Prostate gland (tissue), 2 donors: ENCODE results near the gene ZNF503. TPM values are rescaled to one million over a fixed set of nuclear protein-coding genes. Genes with fewer than 3 reads are reported as not detected.

ENCODE experiments used
- DNase-seq: peaks from one replicate; pipeline ENCODE4 v3.0.0-alpha.2; 2019; ENCODE audit warnings: low spot score
- H3K27ac ChIP-seq, 2 donors: fragments of 200-600 bp; sonication (generic); 2 replicates each; pipeline ENCODE4 v1.5.1; 2017 to 2019
- H3K27me3 ChIP-seq: fragments of 200-600 bp; sonication (generic); replicated peaks from 2 replicates; pipeline ENCODE4 v1.5.1; 2019; ENCODE audit not compliant: insufficient read depth
- H3K36me3 ChIP-seq, 2 donors: fragments of 200-600 bp; sonication (generic); 1 replicate in 1 of 2; 2 replicates in 1 of 2; pipeline versions ENCODE4 v1.5.1 to v1.8.1; 2017 to 2019
- H3K4me1 ChIP-seq: fragments of 200-600 bp; sonication (generic); replicated peaks from 2 replicates; pipeline ENCODE4 v1.5.1; 2019
- H3K4me3 ChIP-seq, 2 donors: fragments of 200-600 bp; sonication (generic); 2 replicates each; pipeline ENCODE4 v1.5.1; 2017 to 2019
- H3K9me3 ChIP-seq: fragments of 200-600 bp; sonication (generic); 2 replicates; pipeline ENCODE4 v1.5.1; 2017
- CTCF ChIP-seq, 4 experiments: fragments of 200-600 bp in 2 of 4; fragments of 450-650 bp in 2 of 4; sonication (generic) in 2 of 4; IDR thresholded peaks; 1 replicate in 3 of 4; 2 replicates in 1 of 4; pipeline ENCODE4 v1.5.1; 2016 to 2019; ENCODE audit warnings: antibody characterized with exemption in 4 of 4, mild to moderate bottlenecking in 2 of 4, moderate library complexity in 2 of 4
- POLR2A ChIP-seq: fragments of 450-650 bp; IDR thresholded peaks from one replicate; pipeline ENCODE4 v1.6.1; 2016; ENCODE audit warnings: antibody characterized with exemption, mild to moderate bottlenecking
- POLR2AphosphoS5 ChIP-seq: sonication (generic); formaldehyde crosslinking; IDR thresholded peaks from one replicate; pipeline ENCODE4 v1.6.1; 2017; ENCODE audit warnings: antibody characterized with exemption
- WGBS: methylation state at CpG from one replicate; pipeline ENCODE4 v1.1.5; 2018; 5-methylcytosine and 5-hydroxymethylcytosine counted together
- intact Hi-C: fragments of 100-400 bp; cut with DNase I; formaldehyde crosslinking; loops from one replicate; pipeline ENCODE4 v1.14.2; 2022
- total RNA-seq, 2 donors: library from RNA; depleted of rRNA; stranded (reverse); fragments of >200 nt; gene quantifications; one replicate each; pipeline ENCODE4 v1.1.0, GENCODE V29; 2016

The ZNF503 gene
- total RNA-seq, 2 donors from 2014 or later, result 23.9 to 33.7 TPM

DNA sequence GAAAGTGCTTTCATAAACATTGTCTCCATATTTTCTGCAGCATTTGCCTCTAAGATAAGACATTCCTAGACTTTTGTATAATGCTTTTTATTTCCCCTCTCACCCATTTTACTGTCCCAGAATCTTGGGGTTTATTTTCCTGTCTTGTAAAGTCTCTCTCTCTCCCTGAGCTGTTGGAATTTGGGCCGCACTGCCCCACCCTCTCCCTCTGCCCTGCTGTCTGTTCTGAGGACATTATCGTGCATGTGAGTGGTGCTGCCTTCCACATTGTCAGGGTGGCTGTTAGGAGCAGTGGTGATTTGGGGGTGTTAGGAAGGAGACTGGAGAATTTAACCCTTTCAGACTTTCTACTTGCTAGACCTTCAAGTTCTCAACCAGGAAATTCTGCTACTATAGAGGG is 46.6 kb upstream of the ZNF503 start:
- H3K27ac ChIP-seq, result no peak overlapping the region
- TF ChIP-seq CTCF (IDR thresholded peaks at IDR 0.05) (no peak), POLR2A (no peak), POLR2AphosphoS5 (no peak)
- H3K4me1 ChIP-seq, result no peaks in the 10 kb centered on the region
- no peak overlapping the region for H3K4me3 ChIP-seq
- WGBS, result 26% methylated on average over 2 of the region's 2 CpGs
- H3K9me3 ChIP-seq, result no peaks in the 10 kb centered on the region
- no peak for DNase-seq
- no peaks in the 10 kb centered on the region for H3K36me3 ChIP-seq
- intact Hi-C loops, result no loop called here
- no peaks in the 10 kb centered on the region for H3K27me3 ChIP-seq

DNA sequence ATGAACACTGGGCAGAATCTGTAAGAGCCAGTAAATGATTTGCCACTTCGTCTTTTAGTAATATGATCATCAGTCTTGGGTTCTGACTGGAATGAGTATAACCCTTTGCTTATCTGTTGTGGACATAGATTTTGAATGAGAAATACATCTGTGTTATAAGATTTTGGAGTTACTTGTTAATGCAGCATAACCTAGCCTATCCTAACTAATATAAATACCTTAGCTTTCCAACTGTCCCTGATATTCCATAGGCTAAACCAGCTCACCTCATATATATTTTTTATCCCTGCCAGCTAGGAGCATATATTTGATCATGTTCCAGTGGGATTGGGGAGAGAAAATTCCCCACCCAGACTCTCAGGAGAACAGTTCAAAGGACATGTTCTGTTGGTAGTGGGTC is 44.9 kb upstream of the ZNF503 start:
- Histone ChIP-seq H3K4me1 (no peaks in the 10 kb centered on the region), H3K27me3 (no peaks in the 10 kb centered on the region), H3K4me3 (no peak overlapping the region), H3K36me3 (no peaks in the 10 kb centered on the region), H3K9me3 (no peaks in the 10 kb centered on the region), H3K27ac (no peak overlapping the region)
- TF ChIP-seq CTCF (IDR thresholded peaks at IDR 0.05) (no peak), POLR2A (no peak), POLR2AphosphoS5 (no peak)
- WGBS, result 100% methylated on average over 1 of the region's 1 CpG
- no peak for DNase-seq
- intact Hi-C loops, result no loop called here

DNA sequence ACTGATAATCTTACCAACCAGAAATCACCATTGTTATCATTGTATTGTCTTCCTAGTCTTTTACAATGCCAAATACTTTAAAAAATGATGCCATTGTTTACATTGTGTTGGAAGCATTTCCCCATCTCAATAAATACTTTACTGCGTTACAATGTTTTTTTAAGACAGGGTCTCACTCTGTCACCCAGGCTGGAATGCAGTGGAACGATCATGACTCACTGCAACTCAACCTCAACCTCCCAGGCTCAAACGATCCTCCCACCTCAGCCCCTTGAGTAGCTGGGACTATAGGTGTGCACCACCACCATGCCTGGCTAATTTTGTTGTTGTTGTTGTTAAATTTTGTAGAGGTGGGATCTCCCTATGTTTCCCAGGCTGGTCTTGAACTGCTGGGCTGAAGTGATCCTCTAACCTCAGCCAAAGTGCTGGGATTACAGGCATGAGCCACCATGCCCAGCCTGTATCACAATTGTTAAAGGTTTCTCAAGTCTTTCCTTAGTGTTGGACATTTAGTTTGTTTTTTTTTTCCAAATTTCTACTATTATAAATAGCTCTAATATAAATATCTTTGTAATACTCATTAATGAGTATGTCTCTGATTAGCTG is 43.3 kb upstream of the ZNF503 start:
- Histone ChIP-seq H3K4me1 (no peaks in the 10 kb centered on the region), H3K9me3 (no peaks in the 10 kb centered on the region), H3K36me3 (no peaks in the 10 kb centered on the region), H3K27me3 (no peaks in the 10 kb centered on the region), H3K4me3 (no peak overlapping the region), H3K27ac (no peak overlapping the region)
- DNase-seq, result no peak
- intact Hi-C loops, result no loop called here
- no peak for TF ChIP-seq POLR2A
- no peak for TF ChIP-seq CTCF (IDR thresholded peaks at IDR 0.05)
- TF ChIP-seq POLR2AphosphoS5, result no peak
- 46% methylated on average over 3 of the region's 3 CpGs for whole genome bisulfite sequencing

DNA sequence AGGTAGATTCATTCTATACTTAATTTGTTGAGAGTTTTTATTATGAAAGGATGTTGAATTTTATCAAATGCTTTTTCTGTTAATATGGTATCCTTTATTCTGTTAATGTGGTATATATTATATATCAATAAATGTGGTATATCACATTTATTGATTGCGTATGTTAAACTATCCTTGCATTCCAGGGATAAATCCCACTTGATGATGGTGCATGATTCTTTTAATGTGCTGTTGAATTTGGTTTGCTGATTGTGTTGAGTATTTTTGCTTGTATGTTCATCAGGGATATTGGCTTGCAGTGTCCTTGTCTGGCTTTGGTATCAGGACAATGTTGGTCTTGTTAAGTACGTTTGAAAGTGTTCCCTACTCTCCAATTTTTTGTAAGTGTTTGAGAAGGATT is 41.8 kb upstream of the ZNF503 start:
- DNase-seq, result no peak
- no peak overlapping the region for H3K4me3 ChIP-seq
- H3K9me3 ChIP-seq, result no peaks in the 10 kb centered on the region
- H3K4me1 ChIP-seq, result no peaks in the 10 kb centered on the region
- intact Hi-C loops, result no loop called here
- no peaks in the 10 kb centered on the region for H3K36me3 ChIP-seq
- H3K27ac ChIP-seq, result no peak overlapping the region
- no peaks in the 10 kb centered on the region for H3K27me3 ChIP-seq
- TF ChIP-seq POLR2A (no peak), CTCF (IDR thresholded peaks at IDR 0.05) (no peak), POLR2AphosphoS5 (no peak)
- 95% methylated on average over 2 of the region's 2 CpGs for WGBS

- DNase-seq, result no peak
- Histone ChIP-seq H3K27ac (no peak overlapping the region), H3K27me3 (no peaks in the 10 kb centered on the region), H3K4me1 (no peaks in the 10 kb centered on the region), H3K4me3 (no peak overlapping the region), H3K9me3 (no peaks in the 10 kb centered on the region), H3K36me3 (no peaks in the 10 kb centered on the region)
- no peak for TF ChIP-seq POLR2AphosphoS5
- TF ChIP-seq CTCF (IDR thresholded peaks at IDR 0.05), result no peak
- TF ChIP-seq POLR2A, result no peak
- intact Hi-C loops, result no loop called here
These were observed 40.1 kb upstream of the ZNF503 start for GRCh38 chr10:75441682-75442081.
